IMR-90 (cell line): Measurements from ENCODE around the gene SRR. TPM values are rescaled to one million over a fixed set of nuclear protein-coding genes. Genes with fewer than 3 reads are reported as not detected.

Source experiments
- ATAC-seq: fragments of 200-7000 bp; cut with Tn5 transposase; 2 replicates; pipeline ENCODE4 v1.9.1; 2020; ENCODE audit warnings: low read depth, mild to moderate bottlenecking, moderate library complexity
- BruUV-seq: library from RNA; stranded (reverse); fragments of 400-500 nt; replicated peaks from 2 replicates; lab custom pipeline; 2021; lab: Mats Ljungman, UMichigan
- CTCF ChIA-PET: fragments of 300-600 bp; formaldehyde crosslinking; extraction: SDS; loops from one replicate; lab custom pipeline; 2021; ENCODE audit warnings: antibody characterized with exemption; lab: Yijun Ruan, JAX
- POLR2A ChIA-PET: fragments of 300-600 bp; sonication (Branson Sonifier 250); formaldehyde crosslinking; loops from one replicate; lab custom pipeline; 2022; ENCODE audit warnings: antibody characterized with exemption; ENCODE audit not compliant: unreplicated experiment; lab: Charles Lee
- DNase-seq: peaks from one replicate; pipeline ENCODE4 v3.0.0; 2013
- H2AFZ ChIP-seq: replicated peaks from 2 replicates; pipeline ENCODE3; 2013; ENCODE audit warnings: low read length, mild to moderate bottlenecking; ENCODE audit not compliant: poor library complexity
- H2AK5ac ChIP-seq: 2 replicates; pipeline ENCODE4 v1.6.1; 2013; ENCODE audit warnings: low read depth, low read length, inconsistent platforms
- H2AK9ac ChIP-seq: replicated peaks from 2 replicates; pipeline ENCODE3; 2013; ENCODE audit warnings: mild to moderate bottlenecking, low read depth, low read length, moderate library complexity; ENCODE audit not compliant: poor library complexity
- H2BK120ac ChIP-seq: 2 replicates; pipeline ENCODE4 v1.6.1; 2013; ENCODE audit warnings: low read depth, low read length, inconsistent platforms
- H2BK15ac ChIP-seq: 3 replicates; pipeline ENCODE4 v1.6.1; 2013; ENCODE audit warnings: low read depth, low read length, inconsistent platforms
- H2BK20ac ChIP-seq: 2 replicates; pipeline ENCODE4 v1.6.1; 2013; ENCODE audit warnings: low read depth, mild to moderate bottlenecking, inconsistent platforms, low read length, moderate library complexity
- H2BK5ac ChIP-seq: 2 replicates; pipeline ENCODE4 v1.6.1; 2013; ENCODE audit warnings: mild to moderate bottlenecking, low read depth, low read length, inconsistent platforms; ENCODE audit not compliant: poor library complexity, severe bottlenecking
- H3K14ac ChIP-seq: replicated peaks from 2 replicates; pipeline ENCODE4 v1.6.1; 2013; ENCODE audit warnings: low read depth, low read length, inconsistent platforms
- H3K18ac ChIP-seq: 2 replicates; pipeline ENCODE4 v1.6.1; 2013; ENCODE audit warnings: low read depth, low read length, control low read depth
- H3K23ac ChIP-seq: 2 replicates; pipeline ENCODE4 v1.6.1; 2013; ENCODE audit warnings: low read depth, low read length, inconsistent platforms
- H3K27ac ChIP-seq: 2 replicates; pipeline ENCODE4 v1.5.1; 2013; ENCODE audit warnings: mild to moderate bottlenecking, control low read depth, low read length; ENCODE audit not compliant: insufficient read depth
- H3K27me3 ChIP-seq: 2 replicates; pipeline ENCODE4 v1.6.1; 2013; ENCODE audit warnings: low read length; ENCODE audit not compliant: control insufficient read depth, insufficient read depth
- H3K36me3 ChIP-seq: 2 replicates; pipeline ENCODE4 v1.6.1; 2013; ENCODE audit warnings: low read length, mixed read lengths; ENCODE audit not compliant: control insufficient read depth, insufficient read depth
- H3K4ac ChIP-seq: 2 replicates; pipeline ENCODE4 v1.6.1; 2013; ENCODE audit warnings: low read depth, low read length, inconsistent platforms
- H3K4me1 ChIP-seq: 2 replicates; pipeline ENCODE4 v1.6.1; 2013; ENCODE audit warnings: low read length, mixed read lengths; ENCODE audit not compliant: control insufficient read depth, insufficient read depth
- H3K4me2 ChIP-seq: 2 replicates; pipeline ENCODE4 v1.6.1; 2013; ENCODE audit warnings: low read depth, mild to moderate bottlenecking, control low read depth, low read length, moderate library complexity
- H3K4me3 ChIP-seq: 2 replicates; pipeline ENCODE4 v1.5.1; 2013; ENCODE audit warnings: low read depth, mild to moderate bottlenecking, control low read depth, low read length, moderate library complexity; ENCODE audit not compliant: insufficient read depth
- H3K56ac ChIP-seq: 2 replicates; pipeline ENCODE4 v1.6.1; 2013; ENCODE audit warnings: low read length, inconsistent platforms; ENCODE audit not compliant: insufficient read depth; ENCODE audit errors: extremely low read depth
- H3K79me1 ChIP-seq, 2 experiments: 2 replicates each; pipeline ENCODE4 v1.6.1; 2013; ENCODE audit warnings: low read length in 2 of 2, inconsistent platforms in 1 of 2, low read depth in 1 of 2
- H3K9ac ChIP-seq: 2 replicates; pipeline ENCODE4 v1.6.1; 2013; ENCODE audit warnings: low read depth, low read length, control low read depth
- H3K9me1 ChIP-seq: 2 replicates; pipeline ENCODE4 v1.6.1; 2013; ENCODE audit warnings: low read length, inconsistent platforms; ENCODE audit not compliant: insufficient read depth
- H3K9me3 ChIP-seq: 2 replicates; pipeline ENCODE4 v1.6.1; 2013; ENCODE audit warnings: low read length; ENCODE audit not compliant: control insufficient read depth, insufficient read depth
- H4K20me1 ChIP-seq: 2 replicates; pipeline ENCODE4 v1.6.1; 2013; ENCODE audit warnings: low read length, inconsistent platforms; ENCODE audit not compliant: insufficient read depth
- H4K5ac ChIP-seq: 2 replicates; pipeline ENCODE4 v1.6.1; 2013; ENCODE audit warnings: mild to moderate bottlenecking, low read depth, low read length, control low read depth
- H4K8ac ChIP-seq, 2 experiments: 2 replicates each; pipeline ENCODE4 v1.6.1; 2013; ENCODE audit warnings: low read depth in 2 of 2, low read length in 2 of 2, control low read depth in 1 of 2, inconsistent platforms in 1 of 2
- H4K91ac ChIP-seq: 2 replicates; pipeline ENCODE4 v1.6.1; 2013; ENCODE audit warnings: low read depth, low read length, inconsistent platforms; ENCODE audit not compliant: insufficient read depth
- CEBPB ChIP-seq: IDR thresholded peaks from 2 replicates; pipeline ENCODE4 v1.6.1; 2012; ENCODE audit warnings: low read depth, low read length, improper control_type of control experiment
- WGBS, 2 experiments: methylation state at CpG; one replicate each; pipeline versions ENCODE4 v1.1.5 to v1.1.7; 2013; ENCODE audit warnings: missing lambda C conversion rate in 2 of 2; ENCODE audit not compliant: insufficient read length in 1 of 2; ENCODE audit errors: extremely low coverage in 2 of 2; 5-methylcytosine and 5-hydroxymethylcytosine counted together
- dilution Hi-C: fragments of 300-500 bp; cut with HindIII; formaldehyde crosslinking; loops from one replicate; pipeline ENCODE4 v1.14.3; 2018; ENCODE audit warnings: low sequenced_read_pairs; ENCODE audit not compliant: unreplicated experiment
- in situ Hi-C: fragments of 300-500 bp; cut with MboI; formaldehyde crosslinking; loops from 3 replicates; pipeline ENCODE4 v1.14.3; 2019; ENCODE audit warnings: low sequenced_read_pairs, inconsistent platforms, mixed read lengths
- intact Hi-C: fragments of 100-400 bp; cut with micrococcal nuclease; formaldehyde crosslinking; loops from 2 replicates; pipeline ENCODE4 v1.10.0; 2022
- polyA plus RNA-seq, 3 experiments: library from polyadenylated mRNA; depleted of rRNA; stranded (reverse); fragments of >200 nt; gene quantifications; 2 replicates each; pipeline ENCODE4 v1.2.3, GENCODE V29; 2012; ENCODE audit warnings: low replicate concordance in 1 of 3
- total RNA-seq: library from RNA; depleted of rRNA; stranded (reverse); fragments of >200 nt; gene quantifications from 2 replicates; pipeline ENCODE4 v1.2.3, GENCODE V29; 2012
- TF ChIP-seq, protein P1 (sequence below): fragments of 150-350 bp; IDR thresholded peaks from 2 replicates; pipeline ENCODE4 v1.6.1; 2016; ENCODE audit warnings: low read depth, mild to moderate bottlenecking, low read length, moderate library complexity, borderline replicate concordance

SRR gene
- total and polyA plus RNA-seq, 2 of the 4 experiments (the other 2 are of a cell fraction): 14.5 to 52.7 TPM

DNA sequence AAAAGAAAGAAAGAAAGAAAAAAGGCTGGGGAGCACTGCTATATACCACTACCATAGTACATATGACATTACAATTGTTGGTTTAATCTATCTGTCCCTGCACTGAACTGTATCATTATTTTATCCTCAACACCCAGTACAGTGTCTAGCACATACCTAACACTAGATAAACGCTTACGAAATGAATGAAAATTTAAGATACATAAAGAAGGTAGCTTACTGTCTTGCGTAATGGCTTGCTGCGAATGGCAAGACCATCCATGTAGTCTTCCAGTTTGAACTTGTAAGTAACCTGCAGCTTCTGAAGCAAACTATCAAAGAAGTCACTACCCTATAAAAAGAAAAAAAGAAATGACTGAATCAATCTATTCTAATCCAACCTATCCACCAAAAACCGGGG, 6.7 kb upstream of the SRR start:
- no peak overlapping the region for H4K8ac ChIP-seq
- CTCF ChIA-PET: no interaction called here
- no peak overlapping the region for H3K23ac ChIP-seq
- peak; percentile 58 for TF ChIP-seq CEBPB
- TF ChIP-seq, protein P1, sequence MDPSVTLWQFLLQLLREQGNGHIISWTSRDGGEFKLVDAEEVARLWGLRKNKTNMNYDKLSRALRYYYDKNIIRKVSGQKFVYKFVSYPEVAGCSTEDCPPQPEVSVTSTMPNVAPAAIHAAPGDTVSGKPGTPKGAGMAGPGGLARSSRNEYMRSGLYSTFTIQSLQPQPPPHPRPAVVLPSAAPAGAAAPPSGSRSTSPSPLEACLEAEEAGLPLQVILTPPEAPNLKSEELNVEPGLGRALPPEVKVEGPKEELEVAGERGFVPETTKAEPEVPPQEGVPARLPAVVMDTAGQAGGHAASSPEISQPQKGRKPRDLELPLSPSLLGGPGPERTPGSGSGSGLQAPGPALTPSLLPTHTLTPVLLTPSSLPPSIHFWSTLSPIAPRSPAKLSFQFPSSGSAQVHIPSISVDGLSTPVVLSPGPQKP: no peak
- no peak overlapping the region for H3K18ac ChIP-seq
- H4K5ac ChIP-seq: no peak overlapping the region
- no peak overlapping the region for H3K4me2 ChIP-seq
- no peak overlapping the region for H3K4me3 ChIP-seq
- no peak overlapping the region for H2AFZ ChIP-seq
- H2AK5ac ChIP-seq: no peak overlapping the region
- peaks cover 39% of the 10 kb centered on the region for H3K36me3 ChIP-seq
- H3K9ac ChIP-seq: no peak overlapping the region
- no peaks in the 10 kb centered on the region for H3K27me3 ChIP-seq
- H3K4me1 ChIP-seq: peaks cover 3% of the 10 kb centered on the region; the same call in 1 of the 2 replicates
- DNase-seq (no peak), ATAC-seq (no peak)
- H3K56ac ChIP-seq: no peak overlapping the region
- H3K9me1 ChIP-seq: peaks cover 4% of the 10 kb centered on the region; the same call in 1 of the 2 replicates
- no peak overlapping the region for H2BK20ac ChIP-seq
- no TSS peak for BruUV-seq
- H2BK15ac ChIP-seq: no peak overlapping the region
- no peak overlapping the region for H3K14ac ChIP-seq
- dilution Hi-C loops: no loop called here
- H3K9me3 ChIP-seq: no peaks in the 10 kb centered on the region
- POLR2A ChIA-PET: no interaction called here
- H4K20me1 ChIP-seq: peaks cover 16% of the 10 kb centered on the region; the same call in 1 of the 2 replicates
- 100% methylated on average over 1 of the region's 5 CpGs; no CpG with 5 or more reads in 1 of the 2 experiments for WGBS, 2 experiments
- intact Hi-C loops: no loop called here
- H2BK120ac ChIP-seq: no peak overlapping the region
- no peak overlapping the region for H3K27ac ChIP-seq
- H2AK9ac ChIP-seq: no peak overlapping the region
- H4K91ac ChIP-seq: no peak overlapping the region
- peaks cover 20 to 86% of the 10 kb centered on the region in 2 experiments for H3K79me1 ChIP-seq
- no peak overlapping the region for H2BK5ac ChIP-seq
- in situ Hi-C loops: no loop called here
- H3K4ac ChIP-seq: no peak overlapping the region
